ENCODE data around the gene NCKAP5.

NCKAP5 gene

GRCh38 chr2:133252780-133253355 lies 315.4 kb downstream of the NCKAP5 start:
- H3K4me1 ChIP-seq (ENCODE audit: insufficient read depth, low read length) = no peaks in the 10 kb centered on the region
- no peak for DNase-seq
- peaks cover 2% of the 10 kb centered on the region for H3K27me3 ChIP-seq (ENCODE audit: insufficient read depth, low read length, poor library complexity)
- no peaks in the 10 kb centered on the region for H4K20me1 ChIP-seq (ENCODE audit: insufficient read depth, low read length)
- no peak overlapping the region for H3K27ac ChIP-seq (ENCODE audit: low read length)
- no peaks in the 10 kb centered on the region for H3K9me3 ChIP-seq (ENCODE audit: insufficient read depth, low read length, severe bottlenecking)
- no peaks in the 10 kb centered on the region for H3K79me2 ChIP-seq (ENCODE audit: insufficient read depth, low read length)
- H3K4me2 ChIP-seq (ENCODE audit: insufficient read depth, low read length) = no peak overlapping the region
- ATAC-seq (ENCODE audit: insufficient read depth, low read depth) = no peak
- H2AFZ ChIP-seq (ENCODE audit: low read depth, low read length) = no peak overlapping the region
- no peaks in the 10 kb centered on the region for H3K36me3 ChIP-seq (ENCODE audit: insufficient read depth, low read length)
- H3K9ac ChIP-seq (ENCODE audit: low read depth, low read length) = no peak overlapping the region
- no peak overlapping the region for H3K4me3 ChIP-seq (ENCODE audit: low read depth in 1 of 2, low read length in 2 of 2)
- TF ChIP-seq CTCF (IDR thresholded peaks at IDR 0.05; ENCODE audit: borderline replicate concordance, extremely low read depth, low read length, poor library complexity, severe bottlenecking) (no peak), EZH2 (IDR thresholded peaks at IDR 0.05; ENCODE audit: borderline replicate concordance, low read depth, low read length, severe bottlenecking) (no peak)

- Histone ChIP-seq H3K36me3 (ENCODE audit: insufficient read depth, low read length) (no peaks in the 10 kb centered on the region), H3K4me2 (ENCODE audit: insufficient read depth, low read length) (no peak overlapping the region), H3K4me3 (ENCODE audit: low read depth in 1 of 2, low read length in 2 of 2) (no peak overlapping the region), H4K20me1 (ENCODE audit: insufficient read depth, low read length) (no peaks in the 10 kb centered on the region), H3K27me3 (ENCODE audit: insufficient read depth, low read length, poor library complexity) (peaks cover 2% of the 10 kb centered on the region), H3K4me1 (ENCODE audit: insufficient read depth, low read length) (no peaks in the 10 kb centered on the region), H3K9me3 (ENCODE audit: insufficient read depth, low read length, severe bottlenecking) (no peaks in the 10 kb centered on the region), H2AFZ (ENCODE audit: low read depth, low read length) (no peak overlapping the region), H3K9ac (ENCODE audit: low read depth, low read length) (no peak overlapping the region), H3K79me2 (ENCODE audit: insufficient read depth, low read length) (no peaks in the 10 kb centered on the region), H3K27ac (ENCODE audit: low read length) (no peak overlapping the region)
- ATAC-seq (ENCODE audit: insufficient read depth, low read depth) (no peak), DNase-seq (no peak)
- TF ChIP-seq CTCF (IDR thresholded peaks at IDR 0.05; ENCODE audit: borderline replicate concordance, extremely low read depth, low read length, poor library complexity, severe bottlenecking) = no peak
- no peak for TF ChIP-seq EZH2 (IDR thresholded peaks at IDR 0.05; ENCODE audit: borderline replicate concordance, low read depth, low read length, severe bottlenecking)
Measured at GRCh38 chr2:133249362-133249761, 318.9 kb downstream of the NCKAP5 start.

DNA sequence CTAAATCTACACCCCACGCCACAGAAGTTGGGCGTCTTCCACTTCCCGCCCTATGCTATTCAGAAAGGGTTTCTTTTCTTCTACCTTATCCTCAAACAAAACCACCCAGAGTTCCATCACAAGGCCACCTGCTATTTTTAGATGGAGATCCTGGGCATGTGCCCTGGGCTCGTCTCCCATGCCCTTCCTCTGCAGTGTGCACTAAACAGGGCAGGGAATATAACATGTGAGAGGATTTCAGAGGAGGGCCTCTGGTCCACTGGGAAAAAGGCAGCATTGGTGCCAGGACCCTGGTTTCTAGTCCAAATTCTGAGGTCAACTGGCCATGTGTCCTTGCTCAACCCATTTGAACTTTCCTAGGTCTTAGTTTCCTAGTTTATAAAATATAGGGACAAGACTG lies 320.0 kb downstream of the NCKAP5 start:
- no peak overlapping the region for H3K4me3 ChIP-seq (ENCODE audit: low read depth in 1 of 2, low read length in 2 of 2)

More for the DNA sequence above, 320.0 kb downstream of the NCKAP5 start:
- TF ChIP-seq EZH2 (IDR thresholded peaks at IDR 0.05; ENCODE audit: borderline replicate concordance, low read depth, low read length, severe bottlenecking) (no peak), CTCF (IDR thresholded peaks at IDR 0.05; ENCODE audit: borderline replicate concordance, extremely low read depth, low read length, poor library complexity, severe bottlenecking) (no peak)
- H3K9ac ChIP-seq (ENCODE audit: low read depth, low read length) = no peak overlapping the region
- H3K27ac ChIP-seq (ENCODE audit: low read length) = no peak overlapping the region
- H3K27me3 ChIP-seq (ENCODE audit: insufficient read depth, low read length, poor library complexity) = peaks cover 2% of the 10 kb centered on the region
- no peaks in the 10 kb centered on the region for H3K9me3 ChIP-seq (ENCODE audit: insufficient read depth, low read length, severe bottlenecking)
- ATAC-seq (ENCODE audit: insufficient read depth, low read depth) (no peak), DNase-seq (no peak)
- H3K4me1 ChIP-seq (ENCODE audit: insufficient read depth, low read length) = no peaks in the 10 kb centered on the region
- no peaks in the 10 kb centered on the region for H4K20me1 ChIP-seq (ENCODE audit: insufficient read depth, low read length)
- H3K4me2 ChIP-seq (ENCODE audit: insufficient read depth, low read length) = no peak overlapping the region
- no peak overlapping the region; the same call in 1 of the 2 replicates for H2AFZ ChIP-seq (ENCODE audit: low read depth, low read length)
- no peaks in the 10 kb centered on the region for H3K36me3 ChIP-seq (ENCODE audit: insufficient read depth, low read length)
- no peaks in the 10 kb centered on the region for H3K79me2 ChIP-seq (ENCODE audit: insufficient read depth, low read length)

Measured in DND-41 (cell line).